K562 (cell line): ENCODE data around the gene PRPF8. TPM values are rescaled to one million over a fixed set of nuclear protein-coding genes. Genes with fewer than 3 reads are reported as not detected.

Experiments
- BACH1 ChIP-seq: fragments of 200-800 bp; sonication (Bioruptor generic); IDR thresholded peaks from 2 replicates; pipeline ENCODE4 v1.6.1; 2016; ENCODE audit warnings: missing genetic modification characterization, missing compliant biosample characterization
- JUN ChIP-seq, 2 experiments: sonication (generic) in 1 of 2; formaldehyde crosslinking in 1 of 2; IDR thresholded peaks; 2 replicates each; pipeline versions ENCODE4 v1.6.1 to v1.8.0; 2012 to 2022; ENCODE audit warnings: borderline replicate concordance in 2 of 2, mild to moderate bottlenecking in 2 of 2, improper control_type of control experiment in 1 of 2, low read depth in 1 of 2, low read length in 1 of 2, missing genetic modification reagents in 1 of 2
- L3MBTL2 ChIP-seq: fragments of 450-650 bp; IDR thresholded peaks from 2 replicates; pipeline ENCODE4 v1.6.1; 2016; ENCODE audit warnings: mild to moderate bottlenecking, moderate library complexity
- NBN ChIP-seq: fragments of 450-650 bp; IDR thresholded peaks from 2 replicates; pipeline ENCODE4 v1.6.1; 2016; ENCODE audit warnings: low read depth, mild to moderate bottlenecking
- SMARCB1 ChIP-seq: IDR thresholded peaks from 2 replicates; pipeline ENCODE4 v1.6.1; 2011; ENCODE audit warnings: improper control_type of control experiment, low read depth; ENCODE audit not compliant: insufficient read length
- STAG1 ChIP-seq: sonication (generic); formaldehyde crosslinking; IDR thresholded peaks from 2 replicates; pipeline ENCODE4 v1.5.0; 2020; ENCODE audit warnings: missing genetic modification reagents, borderline replicate concordance
- ZNF121 ChIP-seq: sonication (generic); formaldehyde crosslinking; conservative IDR thresholded peaks from 2 replicates; pipeline ENCODE4 v1.8.0; 2022; ENCODE audit warnings: missing genetic modification reagents
- ZNF347 ChIP-seq: fragments of 450-650 bp; formaldehyde crosslinking; IDR thresholded peaks from 2 replicates; pipeline ENCODE4 v1.4.0; 2020; ENCODE audit warnings: low read depth, mild to moderate bottlenecking, moderate library complexity
- polyA plus RNA-seq, 8 experiments: library from polyadenylated mRNA; depleted of rRNA in 4 of 8; stranded (reverse) in 5 of 8; unstranded in 3 of 8; fragments of >200 nt; fragmentation: Nextera tagmentation in 2 of 8; fragmentation: Illumina TruSeq in 1 of 8; extraction: Ambion mirVana in 2 of 8; extraction: Trizol in 1 of 8; gene quantifications; 2 replicates each; pipeline versions ENCODE4 v1.2.1 to v1.2.3, GENCODE V29; 2011 to 2014; ENCODE audit warnings: inconsistent platforms in 1 of 8, missing spikeins in 1 of 8
- total RNA-seq, 7 experiments: library from RNA; depleted of rRNA in 6 of 7; stranded (reverse); fragments of >200 nt in 6 of 7; fragmentation: Illumina TruSeq in 2 of 7; extraction: Trizol in 2 of 7; gene quantifications; 2 replicates each; pipeline versions ENCODE4 v1.2.1 to v1.2.3, GENCODE V29; 2011 to 2021; ENCODE audit warnings: low replicate concordance in 1 of 7
- TF ChIP-seq, protein P1 (sequence below), 2 experiments: fragments of 450-650 bp; IDR thresholded peaks; 2 replicates each; pipeline ENCODE4 v1.6.1; 2018; ENCODE audit warnings: mild to moderate bottlenecking in 2 of 2, low read depth in 1 of 2; ENCODE audit not compliant: partially characterized antibody in 2 of 2
- TF ChIP-seq, protein P2 (sequence below): fragments of 450-650 bp; IDR thresholded peaks from 2 replicates; pipeline ENCODE4 v1.6.1; 2017; ENCODE audit warnings: mild to moderate bottlenecking, moderate library complexity
- TF ChIP-seq, protein P3 (sequence below): sonication (generic); formaldehyde crosslinking; IDR thresholded peaks from 2 replicates; pipeline ENCODE4 v1.8.0; 2022; ENCODE audit warnings: missing genetic modification reagents, mild to moderate bottlenecking, borderline replicate concordance
- TF ChIP-seq, protein P4 (sequence below), 2 experiments: IDR thresholded peaks in 1 of 2; conservative IDR thresholded peaks in 1 of 2; 2 replicates each; pipeline ENCODE4 v1.6.1; 2016; ENCODE audit warnings: low read depth in 2 of 2, mild to moderate bottlenecking in 1 of 2, missing compliant biosample characterization in 1 of 2, missing genetic modification characterization in 1 of 2, moderate library complexity in 1 of 2

PRPF8 gene
- total and polyA plus RNA-seq, 9 of the 15 experiments (the other 6 are each of a cell fraction or from before 2014, with no cell fraction given), result 64.3 to 294 (median 85.9) TPM

DNA sequence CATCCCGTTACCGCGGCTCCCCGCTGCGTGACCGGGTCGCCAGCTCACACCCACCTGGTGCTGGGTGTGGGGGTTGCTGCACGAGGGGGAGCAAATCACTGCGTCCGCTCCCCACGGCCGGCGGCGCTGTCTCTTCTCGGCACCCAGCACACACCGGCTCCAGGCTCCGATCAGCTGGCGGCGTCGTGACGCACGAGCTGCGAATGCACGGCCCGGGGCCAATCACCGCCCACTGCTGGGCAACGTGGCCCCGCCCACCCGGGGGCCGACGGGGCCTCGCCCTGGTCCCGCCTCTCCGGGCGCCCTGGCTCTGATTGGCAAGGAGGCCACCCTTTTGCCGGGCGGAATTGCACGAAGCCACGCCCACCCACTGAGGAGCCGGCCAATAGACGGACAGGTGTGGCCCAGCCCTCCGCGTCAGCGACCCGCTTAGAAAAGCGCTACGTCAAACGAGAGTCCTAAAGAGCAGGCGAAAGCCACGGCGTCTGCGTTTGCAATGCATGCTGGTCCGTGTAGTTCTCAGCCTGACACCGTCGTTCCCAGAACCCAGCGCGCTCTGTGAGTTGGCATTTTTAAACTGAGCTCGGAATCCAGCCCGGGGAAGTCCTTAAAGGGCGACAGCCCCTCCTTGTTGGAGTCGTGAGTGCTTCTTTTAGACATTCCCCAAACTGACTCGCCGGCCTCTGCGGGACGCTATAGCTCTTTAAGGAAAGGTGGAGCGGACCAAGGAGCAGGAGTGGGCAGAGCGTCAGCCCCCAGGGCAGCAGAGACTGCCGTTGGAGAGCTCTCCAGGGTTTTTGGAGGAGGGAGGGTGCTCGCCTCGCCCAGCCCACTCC lies 31.6 kb upstream of the PRPF8 start (continued):
- TF ChIP-seq, protein P1, sequence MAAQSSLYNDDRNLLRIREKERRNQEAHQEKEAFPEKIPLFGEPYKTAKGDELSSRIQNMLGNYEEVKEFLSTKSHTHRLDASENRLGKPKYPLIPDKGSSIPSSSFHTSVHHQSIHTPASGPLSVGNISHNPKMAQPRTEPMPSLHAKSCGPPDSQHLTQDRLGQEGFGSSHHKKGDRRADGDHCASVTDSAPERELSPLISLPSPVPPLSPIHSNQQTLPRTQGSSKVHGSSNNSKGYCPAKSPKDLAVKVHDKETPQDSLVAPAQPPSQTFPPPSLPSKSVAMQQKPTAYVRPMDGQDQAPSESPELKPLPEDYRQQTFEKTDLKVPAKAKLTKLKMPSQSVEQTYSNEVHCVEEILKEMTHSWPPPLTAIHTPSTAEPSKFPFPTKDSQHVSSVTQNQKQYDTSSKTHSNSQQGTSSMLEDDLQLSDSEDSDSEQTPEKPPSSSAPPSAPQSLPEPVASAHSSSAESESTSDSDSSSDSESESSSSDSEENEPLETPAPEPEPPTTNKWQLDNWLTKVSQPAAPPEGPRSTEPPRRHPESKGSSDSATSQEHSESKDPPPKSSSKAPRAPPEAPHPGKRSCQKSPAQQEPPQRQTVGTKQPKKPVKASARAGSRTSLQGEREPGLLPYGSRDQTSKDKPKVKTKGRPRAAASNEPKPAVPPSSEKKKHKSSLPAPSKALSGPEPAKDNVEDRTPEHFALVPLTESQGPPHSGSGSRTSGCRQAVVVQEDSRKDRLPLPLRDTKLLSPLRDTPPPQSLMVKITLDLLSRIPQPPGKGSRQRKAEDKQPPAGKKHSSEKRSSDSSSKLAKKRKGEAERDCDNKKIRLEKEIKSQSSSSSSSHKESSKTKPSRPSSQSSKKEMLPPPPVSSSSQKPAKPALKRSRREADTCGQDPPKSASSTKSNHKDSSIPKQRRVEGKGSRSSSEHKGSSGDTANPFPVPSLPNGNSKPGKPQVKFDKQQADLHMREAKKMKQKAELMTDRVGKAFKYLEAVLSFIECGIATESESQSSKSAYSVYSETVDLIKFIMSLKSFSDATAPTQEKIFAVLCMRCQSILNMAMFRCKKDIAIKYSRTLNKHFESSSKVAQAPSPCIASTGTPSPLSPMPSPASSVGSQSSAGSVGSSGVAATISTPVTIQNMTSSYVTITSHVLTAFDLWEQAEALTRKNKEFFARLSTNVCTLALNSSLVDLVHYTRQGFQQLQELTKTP (IDR thresholded peaks at IDR 0.05; ENCODE audit: low read depth in 1 of 2, partially characterized antibody in 2 of 2), result peak in 1 of 2 experiments; percentile 94
- TF ChIP-seq ZNF121 (CRISPR knock-in tag), result no peak
- TF ChIP-seq NBN, result 0 out of 2 replicates have a peak, but pooled peaks have one; percentile 19
- no peak for TF ChIP-seq SMARCB1
- TF ChIP-seq, protein P2, sequence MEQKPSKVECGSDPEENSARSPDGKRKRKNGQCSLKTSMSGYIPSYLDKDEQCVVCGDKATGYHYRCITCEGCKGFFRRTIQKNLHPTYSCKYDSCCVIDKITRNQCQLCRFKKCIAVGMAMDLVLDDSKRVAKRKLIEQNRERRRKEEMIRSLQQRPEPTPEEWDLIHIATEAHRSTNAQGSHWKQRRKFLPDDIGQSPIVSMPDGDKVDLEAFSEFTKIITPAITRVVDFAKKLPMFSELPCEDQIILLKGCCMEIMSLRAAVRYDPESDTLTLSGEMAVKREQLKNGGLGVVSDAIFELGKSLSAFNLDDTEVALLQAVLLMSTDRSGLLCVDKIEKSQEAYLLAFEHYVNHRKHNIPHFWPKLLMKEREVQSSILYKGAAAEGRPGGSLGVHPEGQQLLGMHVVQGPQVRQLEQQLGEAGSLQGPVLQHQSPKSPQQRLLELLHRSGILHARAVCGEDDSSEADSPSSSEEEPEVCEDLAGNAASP, result no peak
- TF ChIP-seq, protein P3, sequence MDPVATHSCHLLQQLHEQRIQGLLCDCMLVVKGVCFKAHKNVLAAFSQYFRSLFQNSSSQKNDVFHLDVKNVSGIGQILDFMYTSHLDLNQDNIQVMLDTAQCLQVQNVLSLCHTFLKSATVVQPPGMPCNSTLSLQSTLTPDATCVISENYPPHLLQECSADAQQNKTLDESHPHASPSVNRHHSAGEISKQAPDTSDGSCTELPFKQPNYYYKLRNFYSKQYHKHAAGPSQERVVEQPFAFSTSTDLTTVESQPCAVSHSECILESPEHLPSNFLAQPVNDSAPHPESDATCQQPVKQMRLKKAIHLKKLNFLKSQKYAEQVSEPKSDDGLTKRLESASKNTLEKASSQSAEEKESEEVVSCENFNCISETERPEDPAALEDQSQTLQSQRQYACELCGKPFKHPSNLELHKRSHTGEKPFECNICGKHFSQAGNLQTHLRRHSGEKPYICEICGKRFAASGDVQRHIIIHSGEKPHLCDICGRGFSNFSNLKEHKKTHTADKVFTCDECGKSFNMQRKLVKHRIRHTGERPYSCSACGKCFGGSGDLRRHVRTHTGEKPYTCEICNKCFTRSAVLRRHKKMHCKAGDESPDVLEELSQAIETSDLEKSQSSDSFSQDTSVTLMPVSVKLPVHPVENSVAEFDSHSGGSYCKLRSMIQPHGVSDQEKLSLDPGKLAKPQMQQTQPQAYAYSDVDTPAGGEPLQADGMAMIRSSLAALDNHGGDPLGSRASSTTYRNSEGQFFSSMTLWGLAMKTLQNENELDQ (CRISPR knock-in tag), result no peak
- TF ChIP-seq, protein P4, sequence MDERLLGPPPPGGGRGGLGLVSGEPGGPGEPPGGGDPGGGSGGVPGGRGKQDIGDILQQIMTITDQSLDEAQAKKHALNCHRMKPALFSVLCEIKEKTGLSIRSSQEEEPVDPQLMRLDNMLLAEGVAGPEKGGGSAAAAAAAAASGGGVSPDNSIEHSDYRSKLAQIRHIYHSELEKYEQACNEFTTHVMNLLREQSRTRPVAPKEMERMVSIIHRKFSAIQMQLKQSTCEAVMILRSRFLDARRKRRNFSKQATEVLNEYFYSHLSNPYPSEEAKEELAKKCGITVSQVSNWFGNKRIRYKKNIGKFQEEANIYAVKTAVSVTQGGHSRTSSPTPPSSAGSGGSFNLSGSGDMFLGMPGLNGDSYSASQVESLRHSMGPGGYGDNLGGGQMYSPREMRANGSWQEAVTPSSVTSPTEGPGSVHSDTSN (CRISPR knock-in tag; IDR thresholded peaks at IDR 0.05; ENCODE audit: low read depth), result peak; percentile 63
- TF ChIP-seq, protein P4 (tag; conservative IDR thresholded peaks at IDR 0.05; ENCODE audit: low read depth), result peak; percentile 92
- peak; percentile 55 for TF ChIP-seq L3MBTL2
- TF ChIP-seq STAG1 (CRISPR knock-in tag), result no peak
- TF ChIP-seq BACH1, result peak; percentile 60; the same call in 1 of the 2 replicates
- no peak for TF ChIP-seq ZNF347
- peak; percentile 53; the same call in 1 of the 2 replicates for TF ChIP-seq JUN (IDR thresholded peaks at IDR 0.05; ENCODE audit: borderline replicate concordance, low read depth, low read length)
- TF ChIP-seq JUN (CRISPR knock-in tag; IDR thresholded peaks at IDR 0.05; ENCODE audit: borderline replicate concordance), result no peak
